ENCODE results near the gene AKR1C8.

DNA sequence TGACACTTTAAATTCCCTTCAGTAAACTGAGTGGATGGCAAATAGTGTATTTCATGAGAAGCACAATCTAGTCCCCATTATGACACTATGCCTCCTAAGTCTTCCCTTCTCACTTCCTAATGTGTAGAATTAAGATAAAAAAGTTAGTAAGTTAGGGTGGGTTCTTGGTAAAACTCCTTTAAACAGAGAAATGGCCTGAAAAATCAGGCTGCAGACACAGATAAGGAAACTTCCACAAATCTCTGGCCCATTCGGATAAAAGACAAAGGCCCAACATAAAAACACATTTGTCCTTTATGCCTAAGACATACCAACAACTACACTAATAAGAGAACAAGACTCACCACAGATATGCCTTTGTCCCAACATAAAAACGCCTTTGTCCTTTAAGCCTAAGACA lies 21.5 kb downstream of the AKR1C8 start:
- no peak for TF ChIP-seq CTCF (IDR thresholded peaks at IDR 0.05; ENCODE audit: poor library complexity, severe bottlenecking)
- no peak for TF ChIP-seq REST (IDR thresholded peaks at IDR 0.05; ENCODE audit: borderline replicate concordance)
- no peak for TF ChIP-seq POLR2AphosphoS5 (IDR thresholded peaks at IDR 0.05)
